ENCODE results near the gene LPP.

GRCh38 chr3:188583341-188584161 is 429.6 kb downstream of the LPP start:
- no peak for TF ChIP-seq CTCF (IDR thresholded peaks at IDR 0.05; ENCODE audit: low read length)
- TF ChIP-seq EZH2 (IDR thresholded peaks at IDR 0.05; ENCODE audit: borderline replicate concordance, low read length) = no peak
